HepG2 (cell line): Measurements from ENCODE around the gene NOSTRIN. TPM values are rescaled to one million over a fixed set of nuclear protein-coding genes. Genes with fewer than 3 reads are reported as not detected.

ENCODE experiments used
- CEBPB ChIP-seq: IDR thresholded peaks from 2 replicates; pipeline ENCODE4 v1.6.1; 2011; ENCODE audit warnings: low read depth, low read length, improper control_type of control experiment, borderline replicate concordance
- CHCHD3 ChIP-seq: sonication (generic); formaldehyde crosslinking; IDR thresholded peaks from 2 replicates; pipeline ENCODE4 v1.8.0; 2022; ENCODE audit warnings: mild to moderate bottlenecking, missing genetic modification reagents, moderate library complexity
- GFI1 ChIP-seq: sonication (generic); formaldehyde crosslinking; IDR thresholded peaks from 2 replicates; pipeline ENCODE4 v1.5.0; 2020; ENCODE audit warnings: missing genetic modification reagents, mild to moderate bottlenecking, borderline replicate concordance
- HNRNPL ChIP-seq: fragments of 200-400 bp; formaldehyde crosslinking; IDR thresholded peaks from 2 replicates; pipeline ENCODE4 v1.6.1; 2017; ENCODE audit warnings: mild to moderate bottlenecking, low read depth, low read length
- NR3C1 ChIP-seq: sonication (generic); formaldehyde crosslinking; IDR thresholded peaks from 2 replicates; pipeline ENCODE4 v1.4.0; 2020; ENCODE audit warnings: missing genetic modification reagents
- NRL ChIP-seq: sonication (generic); formaldehyde crosslinking; IDR thresholded peaks from 2 replicates; pipeline ENCODE4 v1.5.0; 2020; ENCODE audit warnings: missing genetic modification reagents, mild to moderate bottlenecking, moderate library complexity, borderline replicate concordance
- YEATS2 ChIP-seq: sonication (generic); formaldehyde crosslinking; IDR thresholded peaks from 2 replicates; pipeline ENCODE4 v1.4.0; 2020; ENCODE audit warnings: missing genetic modification reagents, borderline replicate concordance
- ZBTB7A ChIP-seq: sonication (generic); formaldehyde crosslinking; IDR thresholded peaks from 2 replicates; pipeline ENCODE4 v1.8.0; 2022; ENCODE audit warnings: mild to moderate bottlenecking, missing genetic modification reagents
- ZFP37 ChIP-seq: sonication (generic); formaldehyde crosslinking; IDR thresholded peaks from 2 replicates; pipeline ENCODE4 v1.4.0; 2020; ENCODE audit warnings: missing genetic modification reagents, borderline replicate concordance
- ZNF768 ChIP-seq: sonication (generic); formaldehyde crosslinking; IDR thresholded peaks from 2 replicates; pipeline ENCODE4 v1.4.0; 2020; ENCODE audit warnings: missing genetic modification reagents
- polyA plus RNA-seq, 8 experiments: library from polyadenylated mRNA; depleted of rRNA in 3 of 8; stranded (reverse) in 7 of 8; unstranded in 1 of 8; fragments of >200 nt; fragmentation: Illumina TruSeq in 4 of 8; extraction: Trizol in 4 of 8; gene quantifications; 2 replicates each; pipeline versions ENCODE4 v1.2.1 to v1.2.3, GENCODE V29; 2011 to 2016; ENCODE audit warnings: low read depth in 4 of 8, missing spikeins in 1 of 8, mixed read lengths in 1 of 8; ENCODE audit not compliant: insufficient read depth in 1 of 8
- total RNA-seq, 5 experiments: library from RNA; depleted of rRNA; stranded (reverse); fragments of >200 nt; fragmentation: Illumina TruSeq; extraction: Trizol; gene quantifications; 2 replicates each; pipeline ENCODE4 v1.2.3, GENCODE V29; 2016; ENCODE audit warnings: low read depth in 1 of 5
- TF ChIP-seq, protein P1 (sequence below): IDR thresholded peaks from 2 replicates; pipeline ENCODE4 v1.6.1; 2012; ENCODE audit warnings: low read length, improper control_type of control experiment
- TF ChIP-seq, protein P2 (sequence below): sonication (generic); formaldehyde crosslinking; IDR thresholded peaks from 2 replicates; pipeline ENCODE4 v1.8.1; 2022; ENCODE audit warnings: low read depth, mild to moderate bottlenecking, missing genetic modification reagents
- TF ChIP-seq, protein P3 (sequence below): sonication (generic); formaldehyde crosslinking; conservative IDR thresholded peaks from 2 replicates; pipeline ENCODE4 v1.8.0; 2022; ENCODE audit warnings: mild to moderate bottlenecking, moderate library complexity, missing genetic modification reagents
- TF ChIP-seq, protein P4 (sequence below): sonication (generic); formaldehyde crosslinking; IDR thresholded peaks from 2 replicates; pipeline ENCODE4 v1.8.1; 2023; ENCODE audit warnings: mild to moderate bottlenecking, inconsistent platforms, moderate library complexity, missing genetic modification reagents, borderline replicate concordance
- TF ChIP-seq, protein P5 (sequence below): sonication (generic); formaldehyde crosslinking; IDR thresholded peaks from 2 replicates; pipeline ENCODE4 v1.5.0; 2020; ENCODE audit warnings: mild to moderate bottlenecking, low read depth, missing genetic modification reagents, borderline replicate concordance
- TF ChIP-seq, protein P6 (sequence below): sonication (generic); formaldehyde crosslinking; IDR thresholded peaks from 2 replicates; pipeline ENCODE4 v1.9.0; 2022; ENCODE audit warnings: missing genetic modification reagents, mild to moderate bottlenecking, borderline replicate concordance

NOSTRIN gene
- total and polyA plus RNA-seq, 2 of the 13 experiments (the other 11 are each of a cell fraction or from before 2014, with no cell fraction given), result 0.22 TPM

DNA sequence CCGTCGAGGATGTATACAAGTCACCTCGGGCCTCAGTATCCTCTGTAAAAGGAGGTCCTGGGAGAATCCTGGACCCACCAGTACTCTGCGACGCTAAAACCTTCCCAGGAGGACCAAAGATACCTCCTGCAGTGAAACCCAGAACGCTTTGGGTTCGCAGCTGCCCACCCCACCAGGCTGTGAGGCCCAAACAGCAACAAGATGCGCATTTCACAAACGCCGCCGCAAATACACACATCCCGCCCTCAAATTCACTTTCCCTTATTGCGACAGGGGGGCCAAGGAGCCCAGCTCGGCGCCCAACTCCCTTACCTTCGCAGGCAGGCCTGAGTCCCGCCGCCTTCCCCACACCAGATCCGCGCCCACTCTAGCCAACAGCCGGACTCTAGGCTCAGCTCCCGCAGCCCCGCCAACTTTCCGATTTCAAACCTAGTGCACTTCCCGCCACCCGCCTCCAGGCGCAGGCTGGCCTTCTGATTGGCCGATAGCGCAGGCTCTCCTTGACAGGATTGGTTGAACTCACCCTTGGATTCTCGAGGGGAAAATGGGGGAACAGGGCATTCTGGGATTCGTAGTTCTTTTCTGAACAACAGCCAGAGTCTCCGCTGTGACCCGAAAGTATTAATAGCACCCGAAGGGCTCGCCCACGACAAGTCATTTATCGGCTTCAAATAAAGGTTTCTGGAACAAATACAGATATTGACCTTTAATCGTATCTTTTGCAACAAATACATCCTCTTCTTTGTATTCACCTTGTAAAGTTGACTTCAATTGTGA is 87.8 kb downstream of the NOSTRIN start, which contains the start of gene SPC25 (continued):
- TF ChIP-seq, protein P1, sequence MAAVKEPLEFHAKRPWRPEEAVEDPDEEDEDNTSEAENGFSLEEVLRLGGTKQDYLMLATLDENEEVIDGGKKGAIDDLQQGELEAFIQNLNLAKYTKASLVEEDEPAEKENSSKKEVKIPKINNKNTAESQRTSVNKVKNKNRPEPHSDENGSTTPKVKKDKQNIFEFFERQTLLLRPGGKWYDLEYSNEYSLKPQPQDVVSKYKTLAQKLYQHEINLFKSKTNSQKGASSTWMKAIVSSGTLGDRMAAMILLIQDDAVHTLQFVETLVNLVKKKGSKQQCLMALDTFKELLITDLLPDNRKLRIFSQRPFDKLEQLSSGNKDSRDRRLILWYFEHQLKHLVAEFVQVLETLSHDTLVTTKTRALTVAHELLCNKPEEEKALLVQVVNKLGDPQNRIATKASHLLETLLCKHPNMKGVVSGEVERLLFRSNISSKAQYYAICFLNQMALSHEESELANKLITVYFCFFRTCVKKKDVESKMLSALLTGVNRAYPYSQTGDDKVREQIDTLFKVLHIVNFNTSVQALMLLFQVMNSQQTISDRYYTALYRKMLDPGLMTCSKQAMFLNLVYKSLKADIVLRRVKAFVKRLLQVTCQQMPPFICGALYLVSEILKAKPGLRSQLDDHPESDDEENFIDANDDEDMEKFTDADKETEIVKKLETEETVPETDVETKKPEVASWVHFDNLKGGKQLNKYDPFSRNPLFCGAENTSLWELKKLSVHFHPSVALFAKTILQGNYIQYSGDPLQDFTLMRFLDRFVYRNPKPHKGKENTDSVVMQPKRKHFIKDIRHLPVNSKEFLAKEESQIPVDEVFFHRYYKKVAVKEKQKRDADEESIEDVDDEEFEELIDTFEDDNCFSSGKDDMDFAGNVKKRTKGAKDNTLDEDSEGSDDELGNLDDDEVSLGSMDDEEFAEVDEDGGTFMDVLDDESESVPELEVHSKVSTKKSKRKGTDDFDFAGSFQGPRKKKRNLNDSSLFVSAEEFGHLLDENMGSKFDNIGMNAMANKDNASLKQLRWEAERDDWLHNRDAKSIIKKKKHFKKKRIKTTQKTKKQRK, result no peak
- TF ChIP-seq ZNF768 (CRISPR knock-in tag) (peak; percentile 39; the same call in 1 of the 2 replicates), GFI1 (CRISPR knock-in tag) (no peak), HNRNPL (no peak), NR3C1 (no peak), YEATS2 (peak; percentile 88), CEBPB (no peak), ZBTB7A (CRISPR knock-in tag) (no peak), NRL (CRISPR knock-in tag) (peak; percentile 78; the same call in 1 of the 2 replicates), CHCHD3 (CRISPR knock-in tag) (no peak), ZFP37 (CRISPR knock-in tag) (no peak)
- TF ChIP-seq, protein P2, sequence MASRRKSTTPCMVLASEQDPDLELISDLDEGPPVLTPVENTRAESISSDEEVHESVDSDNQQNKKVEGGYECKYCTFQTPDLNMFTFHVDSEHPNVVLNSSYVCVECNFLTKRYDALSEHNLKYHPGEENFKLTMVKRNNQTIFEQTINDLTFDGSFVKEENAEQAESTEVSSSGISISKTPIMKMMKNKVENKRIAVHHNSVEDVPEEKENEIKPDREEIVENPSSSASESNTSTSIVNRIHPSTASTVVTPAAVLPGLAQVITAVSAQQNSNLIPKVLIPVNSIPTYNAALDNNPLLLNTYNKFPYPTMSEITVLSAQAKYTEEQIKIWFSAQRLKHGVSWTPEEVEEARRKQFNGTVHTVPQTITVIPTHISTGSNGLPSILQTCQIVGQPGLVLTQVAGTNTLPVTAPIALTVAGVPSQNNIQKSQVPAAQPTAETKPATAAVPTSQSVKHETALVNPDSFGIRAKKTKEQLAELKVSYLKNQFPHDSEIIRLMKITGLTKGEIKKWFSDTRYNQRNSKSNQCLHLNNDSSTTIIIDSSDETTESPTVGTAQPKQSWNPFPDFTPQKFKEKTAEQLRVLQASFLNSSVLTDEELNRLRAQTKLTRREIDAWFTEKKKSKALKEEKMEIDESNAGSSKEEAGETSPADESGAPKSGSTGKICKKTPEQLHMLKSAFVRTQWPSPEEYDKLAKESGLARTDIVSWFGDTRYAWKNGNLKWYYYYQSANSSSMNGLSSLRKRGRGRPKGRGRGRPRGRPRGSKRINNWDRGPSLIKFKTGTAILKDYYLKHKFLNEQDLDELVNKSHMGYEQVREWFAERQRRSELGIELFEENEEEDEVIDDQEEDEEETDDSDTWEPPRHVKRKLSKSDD (CRISPR knock-in tag), result no peak
- TF ChIP-seq, protein P3, sequence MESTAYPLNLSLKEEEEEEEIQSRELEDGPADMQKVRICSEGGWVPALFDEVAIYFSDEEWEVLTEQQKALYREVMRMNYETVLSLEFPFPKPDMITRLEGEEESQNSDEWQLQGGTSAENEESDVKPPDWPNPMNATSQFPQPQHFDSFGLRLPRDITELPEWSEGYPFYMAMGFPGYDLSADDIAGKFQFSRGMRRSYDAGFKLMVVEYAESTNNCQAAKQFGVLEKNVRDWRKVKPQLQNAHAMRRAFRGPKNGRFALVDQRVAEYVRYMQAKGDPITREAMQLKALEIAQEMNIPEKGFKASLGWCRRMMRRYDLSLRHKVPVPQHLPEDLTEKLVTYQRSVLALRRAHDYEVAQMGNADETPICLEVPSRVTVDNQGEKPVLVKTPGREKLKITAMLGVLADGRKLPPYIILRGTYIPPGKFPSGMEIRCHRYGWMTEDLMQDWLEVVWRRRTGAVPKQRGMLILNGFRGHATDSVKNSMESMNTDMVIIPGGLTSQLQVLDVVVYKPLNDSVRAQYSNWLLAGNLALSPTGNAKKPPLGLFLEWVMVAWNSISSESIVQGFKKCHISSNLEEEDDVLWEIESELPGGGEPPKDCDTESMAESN (CRISPR knock-in tag), result 0 out of 2 replicates have a peak, but pooled peaks have one; percentile 74
- TF ChIP-seq, protein P4, sequence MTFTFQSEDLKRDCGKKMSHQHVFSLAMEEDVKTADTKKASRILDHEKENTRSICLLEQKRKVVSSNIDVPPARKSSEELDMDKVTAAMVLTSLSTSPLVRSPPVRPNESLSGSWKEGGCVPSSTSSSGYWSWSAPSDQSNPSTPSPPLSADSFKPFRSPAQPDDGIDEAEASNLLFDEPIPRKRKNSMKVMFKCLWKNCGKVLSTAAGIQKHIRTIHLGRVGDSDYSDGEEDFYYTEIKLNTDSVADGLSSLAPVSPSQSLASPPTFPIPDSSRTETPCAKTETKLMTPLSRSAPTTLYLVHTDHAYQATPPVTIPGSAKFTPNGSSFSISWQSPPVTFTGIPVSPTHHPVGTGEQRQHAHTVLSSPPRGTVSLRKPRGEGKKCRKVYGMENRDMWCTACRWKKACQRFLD (CRISPR knock-in tag), result peak; percentile 79; the same call in 1 of the 2 replicates
- TF ChIP-seq, protein P5, sequence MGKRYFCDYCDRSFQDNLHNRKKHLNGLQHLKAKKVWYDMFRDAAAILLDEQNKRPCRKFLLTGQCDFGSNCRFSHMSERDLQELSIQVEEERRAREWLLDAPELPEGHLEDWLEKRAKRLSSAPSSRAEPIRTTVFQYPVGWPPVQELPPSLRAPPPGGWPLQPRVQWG (CRISPR knock-in tag), result no peak
- TF ChIP-seq, protein P6, sequence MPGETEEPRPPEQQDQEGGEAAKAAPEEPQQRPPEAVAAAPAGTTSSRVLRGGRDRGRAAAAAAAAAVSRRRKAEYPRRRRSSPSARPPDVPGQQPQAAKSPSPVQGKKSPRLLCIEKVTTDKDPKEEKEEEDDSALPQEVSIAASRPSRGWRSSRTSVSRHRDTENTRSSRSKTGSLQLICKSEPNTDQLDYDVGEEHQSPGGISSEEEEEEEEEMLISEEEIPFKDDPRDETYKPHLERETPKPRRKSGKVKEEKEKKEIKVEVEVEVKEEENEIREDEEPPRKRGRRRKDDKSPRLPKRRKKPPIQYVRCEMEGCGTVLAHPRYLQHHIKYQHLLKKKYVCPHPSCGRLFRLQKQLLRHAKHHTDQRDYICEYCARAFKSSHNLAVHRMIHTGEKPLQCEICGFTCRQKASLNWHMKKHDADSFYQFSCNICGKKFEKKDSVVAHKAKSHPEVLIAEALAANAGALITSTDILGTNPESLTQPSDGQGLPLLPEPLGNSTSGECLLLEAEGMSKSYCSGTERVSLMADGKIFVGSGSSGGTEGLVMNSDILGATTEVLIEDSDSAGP (CRISPR knock-in tag), result peak; percentile 63; the same call in 1 of the 2 replicates
